Activated CD8-positive, alpha-beta memory T cell treated with anti-CD3 and anti-CD28 coated beads for 24 hours (primary cell): ENCODE measurements around the gene PDE8B.

ENCODE experiments used
- DNase-seq: peaks from one replicate; pipeline ENCODE4 v3.0.0-alpha.2; 2020

Gene PDE8B

DNA sequence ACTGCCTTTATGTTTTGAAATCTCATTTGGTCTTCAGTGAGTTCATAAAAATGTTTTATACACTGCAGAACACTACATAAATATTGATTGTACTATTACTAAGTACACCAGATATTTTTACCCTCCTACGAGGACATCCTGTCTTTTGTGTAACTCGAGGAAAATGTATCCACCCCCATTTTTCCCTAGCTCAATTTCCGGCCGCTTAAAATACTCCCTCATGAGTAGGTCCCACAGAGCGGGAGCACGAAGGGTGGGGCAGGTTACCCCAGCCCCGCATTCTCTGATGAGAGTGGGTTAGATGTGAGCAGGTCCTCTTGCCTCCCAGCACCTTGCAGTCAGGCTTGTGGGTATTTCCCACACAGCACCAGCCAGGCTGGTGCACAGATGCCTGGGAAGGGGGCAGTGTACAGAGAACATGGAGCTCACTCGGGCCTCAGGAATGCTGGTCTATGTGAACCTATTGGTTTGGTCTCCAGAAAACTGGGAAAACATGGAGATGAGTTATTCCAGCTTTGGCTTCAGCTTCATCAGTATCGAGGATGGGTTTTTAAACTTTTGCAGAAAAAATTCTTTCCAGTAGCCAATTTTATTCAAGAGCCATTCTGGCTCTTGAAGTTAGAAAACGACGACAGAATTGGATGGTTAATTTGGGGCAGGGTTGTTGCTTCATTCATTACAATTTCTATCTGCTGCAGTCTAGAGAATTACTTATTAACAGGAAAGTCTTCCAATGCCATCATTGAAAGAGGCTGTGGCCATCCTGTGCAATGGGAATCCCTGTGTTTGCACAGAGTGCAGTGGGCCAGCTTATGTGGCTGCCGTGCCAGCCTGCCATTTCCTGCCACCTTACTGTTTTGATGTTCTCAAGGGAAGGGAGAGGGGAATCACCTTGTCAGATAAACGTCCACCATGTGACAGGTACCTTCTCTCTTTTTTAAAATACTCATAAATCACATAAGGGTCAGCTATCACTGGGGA lies 208.4 kb downstream of the PDE8B start:
- no peak for DNase-seq

DNA sequence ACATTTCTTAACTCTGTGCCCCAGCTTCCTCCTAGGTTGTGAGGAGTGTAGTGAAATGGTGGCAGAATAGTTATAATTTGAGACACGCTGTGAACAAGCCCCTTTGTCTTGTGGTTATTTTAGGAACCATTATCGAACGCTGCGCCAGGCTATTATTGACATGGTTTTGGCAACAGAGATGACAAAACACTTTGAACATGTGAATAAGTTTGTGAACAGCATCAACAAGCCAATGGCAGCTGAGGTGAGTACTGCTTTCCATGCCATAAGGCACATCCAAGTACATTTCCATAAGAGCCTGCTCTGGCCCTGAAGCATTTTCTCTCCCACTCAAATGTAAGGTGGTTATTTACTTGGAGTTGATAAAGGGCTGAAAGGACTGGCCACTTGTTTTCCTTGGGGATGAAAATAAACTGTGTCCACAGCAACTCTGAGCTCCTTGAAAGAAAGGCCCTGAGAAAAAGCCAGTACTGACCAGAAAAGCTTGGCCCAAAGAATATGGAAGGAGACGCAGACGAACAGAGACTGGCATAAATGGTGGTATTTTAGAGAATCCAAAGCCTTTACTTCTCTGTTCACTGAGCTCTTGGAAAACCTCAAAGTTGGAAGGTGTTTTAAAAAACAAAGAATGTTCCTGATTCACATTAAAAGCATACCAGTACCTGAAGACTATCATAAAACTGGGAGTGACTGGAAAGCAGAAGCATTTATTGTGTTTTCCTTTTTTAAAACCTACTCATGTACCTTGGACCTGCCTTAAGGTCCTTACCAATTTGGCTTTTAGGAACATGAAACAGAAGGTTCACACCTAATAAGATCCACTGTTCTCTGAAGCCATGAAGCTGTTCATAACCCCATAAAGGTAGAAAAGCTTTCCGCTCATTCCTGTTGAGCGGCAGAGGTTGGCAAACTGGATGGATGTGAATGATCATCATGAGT lies 209.4 kb downstream of the PDE8B start:
- DNase-seq = no peak

DNA sequence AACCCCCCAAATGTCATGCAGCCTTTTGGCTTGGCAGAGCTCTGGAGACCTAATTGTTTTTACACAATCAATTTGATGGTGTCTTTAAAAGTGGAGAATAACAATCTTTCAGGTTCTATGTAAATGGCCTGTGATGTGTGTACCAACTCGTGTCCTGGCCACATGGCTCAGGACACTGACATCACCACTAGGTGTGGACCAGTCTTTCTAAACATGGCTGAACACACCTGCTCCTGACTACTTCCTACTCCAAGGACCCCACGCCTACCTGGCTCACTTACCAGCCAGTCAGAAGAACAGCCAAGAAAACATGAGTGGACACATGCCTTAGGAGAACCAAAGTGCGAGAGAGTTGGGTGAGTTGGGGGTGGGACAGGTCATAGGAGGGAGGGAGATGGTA lies 210.5 kb downstream of the PDE8B start:
- DNase-seq = no peak

DNA sequence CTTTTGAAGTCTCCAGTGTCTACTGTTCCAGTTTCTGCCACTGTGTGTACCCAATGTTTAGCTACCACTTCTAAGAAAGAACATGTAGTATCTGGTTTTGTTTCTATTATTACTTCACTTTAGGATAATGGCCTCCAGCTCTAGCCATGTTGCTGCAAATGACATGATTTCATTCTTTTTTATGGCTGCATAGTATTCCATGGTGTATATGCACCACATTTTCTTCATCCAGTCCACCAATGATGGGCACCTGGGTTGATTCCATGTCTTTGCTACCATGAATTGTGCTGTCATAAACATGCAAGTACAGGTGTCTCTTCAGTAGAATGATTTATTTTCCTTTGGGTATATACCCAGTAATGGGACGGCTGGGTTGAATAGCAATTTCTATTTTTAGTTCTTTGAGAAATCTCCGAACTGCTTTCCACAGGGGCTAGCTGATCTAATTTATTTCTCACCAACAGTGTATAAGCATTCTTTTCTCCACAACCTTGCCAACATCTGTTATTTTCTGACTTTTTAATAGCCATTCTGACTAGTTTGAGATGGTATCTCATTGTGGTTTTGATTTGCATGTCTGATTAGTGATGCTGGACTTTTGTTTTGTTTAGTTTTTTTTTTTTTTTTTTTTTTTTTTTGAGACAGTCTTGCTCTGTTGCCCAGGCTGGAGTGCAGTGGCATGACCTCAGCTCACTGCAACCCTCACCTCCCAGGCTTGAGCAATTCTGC lies 212.7 kb downstream of the PDE8B start:
- no peak for DNase-seq

DNA sequence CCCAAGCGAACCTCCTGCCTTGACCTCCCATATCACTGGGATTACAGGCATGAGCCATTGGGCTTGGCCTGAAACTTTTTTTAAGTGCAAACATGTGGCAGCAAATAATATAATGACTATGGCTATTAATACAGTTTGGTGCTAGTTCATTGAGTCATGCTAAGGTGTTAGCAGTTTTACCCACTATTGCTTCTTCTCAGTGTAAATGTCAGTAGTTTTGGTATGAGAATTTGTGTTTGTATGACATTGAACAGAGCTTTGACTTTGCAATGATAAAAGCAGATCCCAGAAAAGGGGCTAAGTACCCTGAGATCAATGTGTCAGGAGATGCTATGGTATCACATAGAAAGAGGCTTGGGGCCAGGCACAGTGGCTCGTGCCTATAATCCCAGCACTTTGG lies 214.4 kb downstream of the PDE8B start:
- DNase-seq = no peak

DNA sequence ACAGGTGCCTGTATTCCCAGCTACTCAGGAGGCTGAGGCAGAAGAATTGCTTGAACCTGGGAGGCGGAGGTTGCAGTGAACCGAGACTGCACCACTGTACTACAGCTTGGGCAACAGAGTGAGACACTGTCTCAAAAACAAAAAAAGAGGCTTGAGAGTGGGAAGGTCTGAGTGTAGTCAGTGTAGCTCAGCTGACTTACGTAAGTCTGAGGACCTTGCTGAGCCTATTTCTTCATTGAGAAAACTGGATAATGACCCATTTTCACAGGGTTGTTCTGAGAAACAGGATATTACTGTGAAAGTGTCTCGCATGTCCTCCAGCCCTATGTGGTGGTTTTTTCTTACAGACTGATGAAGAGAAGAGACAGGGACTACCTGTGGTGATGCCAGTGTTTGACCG lies 214.9 kb downstream of the PDE8B start:
- no peak for DNase-seq

DNA sequence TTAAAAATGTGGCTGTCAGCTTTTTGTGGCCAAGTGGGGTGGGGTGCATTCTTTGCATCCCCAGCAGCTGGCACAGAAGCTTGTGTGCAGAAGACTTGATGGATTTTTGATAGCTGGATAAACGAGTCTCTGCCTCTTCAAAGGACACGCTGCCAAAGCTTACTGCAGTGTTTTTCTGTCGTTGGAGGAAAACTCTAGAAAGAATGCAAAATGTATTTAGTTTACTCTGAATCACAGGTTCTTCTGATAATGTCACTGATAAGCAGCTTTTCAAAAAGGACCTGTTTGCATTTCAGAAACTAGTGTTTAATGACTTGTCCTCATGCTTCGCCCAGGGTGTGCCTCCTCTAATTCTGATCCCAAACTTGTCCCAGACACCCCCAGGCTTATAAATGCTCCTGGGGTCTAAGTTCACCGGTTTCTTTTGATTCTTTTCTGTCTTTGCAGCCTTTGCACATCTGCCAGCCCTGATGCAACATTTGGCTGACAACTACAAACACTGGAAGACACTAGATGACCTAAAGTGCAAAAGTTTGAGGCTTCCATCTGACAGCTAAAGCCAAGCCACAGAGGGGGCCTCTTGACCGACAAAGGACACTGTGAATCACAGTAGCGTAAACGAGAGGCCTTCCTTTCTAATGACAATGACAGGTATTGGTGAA lies 215.6 kb downstream of the PDE8B start:
- no peak for DNase-seq

DNA sequence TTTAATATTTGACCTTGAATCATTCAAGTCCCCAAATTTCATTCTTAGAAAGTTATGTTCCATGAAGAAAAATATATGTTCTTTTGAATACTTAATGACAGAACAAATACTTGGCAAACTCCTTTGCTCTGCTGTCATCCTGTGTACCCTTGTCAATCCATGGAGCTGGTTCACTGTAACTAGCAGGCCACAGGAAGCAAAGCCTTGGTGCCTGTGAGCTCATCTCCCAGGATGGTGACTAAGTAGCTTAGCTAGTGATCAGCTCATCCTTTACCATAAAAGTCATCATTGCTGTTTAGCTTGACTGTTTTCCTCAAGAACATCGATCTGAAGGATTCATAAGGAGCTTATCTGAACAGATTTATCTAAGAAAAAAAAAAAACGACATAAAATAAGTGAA lies 216.2 kb downstream of the PDE8B start:
- no peak for DNase-seq

DNA sequence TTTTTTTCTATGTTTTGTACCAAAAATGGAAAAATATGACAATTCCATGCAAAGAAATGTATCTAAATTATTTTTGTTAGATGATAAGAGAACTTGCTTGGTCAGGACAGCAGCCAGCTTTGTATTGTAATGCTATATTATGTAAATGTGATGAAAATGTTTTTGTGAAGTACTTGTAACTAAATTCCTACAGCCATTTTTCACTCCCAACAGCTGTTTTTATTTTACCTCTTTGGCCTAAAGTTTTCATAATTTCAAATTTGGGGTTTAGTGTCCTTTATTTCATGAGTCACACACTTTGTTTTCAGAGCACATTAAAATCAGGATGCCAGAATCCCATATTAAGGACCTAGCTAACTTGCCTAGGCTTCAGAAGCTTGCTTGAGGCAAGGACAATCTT lies 217.5 kb downstream of the PDE8B start:
- DNase-seq = no peak

DNA sequence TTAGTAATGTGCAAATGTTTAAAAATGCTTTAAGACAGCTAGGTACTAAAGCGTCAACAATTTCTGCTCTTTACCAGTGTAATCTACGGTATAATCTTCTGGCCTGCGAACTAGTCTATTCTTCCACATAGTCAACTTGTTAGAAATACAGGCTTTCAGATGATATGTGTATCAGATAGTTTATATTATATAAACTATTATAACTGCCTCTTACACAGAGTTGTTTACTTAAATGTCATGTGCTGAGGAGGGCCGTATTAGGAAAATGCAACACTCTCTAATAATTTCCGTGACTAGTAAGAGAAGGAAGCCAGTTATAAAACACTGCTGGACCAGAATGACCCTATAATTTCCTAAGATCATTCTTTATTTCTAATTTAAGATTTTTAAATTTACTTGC lies 218.0 kb downstream of the PDE8B start:
- no peak for DNase-seq

DNA sequence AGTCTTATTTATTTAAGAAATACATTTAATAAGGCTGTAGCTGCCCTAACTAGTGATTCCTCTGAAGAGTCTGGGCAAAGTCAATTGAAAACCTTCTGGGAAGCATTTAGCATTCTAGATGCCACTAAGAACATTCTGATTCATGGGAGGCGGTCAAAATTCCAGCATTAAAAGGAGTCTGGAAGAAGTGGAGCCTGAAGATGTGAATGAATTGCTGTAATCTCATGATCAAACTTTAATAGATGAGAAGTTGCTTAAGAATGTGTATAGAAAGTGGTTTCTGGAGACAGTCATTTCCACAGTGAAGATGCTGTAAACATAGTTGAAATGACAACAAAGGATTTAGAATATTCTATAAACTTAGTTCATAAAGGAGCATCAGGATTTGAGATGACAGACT lies 220.2 kb downstream of the PDE8B start:
- no peak for DNase-seq

DNA sequence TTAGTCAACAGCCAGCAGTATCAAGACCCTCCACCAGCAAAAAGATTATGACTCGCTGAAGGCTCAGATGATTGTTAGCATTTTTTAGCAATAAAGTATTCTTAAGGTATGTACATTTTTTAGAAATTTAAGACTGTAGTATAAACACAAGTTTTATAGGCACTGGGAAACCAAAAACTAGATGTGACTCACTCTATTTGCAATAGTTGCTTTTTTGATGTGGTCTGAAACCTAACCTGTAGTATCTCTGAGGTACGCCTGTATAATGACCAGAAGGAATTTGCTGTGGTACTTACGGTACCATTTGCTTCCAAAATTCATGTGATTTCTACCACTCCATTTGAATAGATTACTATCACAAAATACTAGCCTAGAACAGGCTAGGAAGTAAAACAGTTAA lies 220.8 kb downstream of the PDE8B start:
- no peak for DNase-seq

DNA sequence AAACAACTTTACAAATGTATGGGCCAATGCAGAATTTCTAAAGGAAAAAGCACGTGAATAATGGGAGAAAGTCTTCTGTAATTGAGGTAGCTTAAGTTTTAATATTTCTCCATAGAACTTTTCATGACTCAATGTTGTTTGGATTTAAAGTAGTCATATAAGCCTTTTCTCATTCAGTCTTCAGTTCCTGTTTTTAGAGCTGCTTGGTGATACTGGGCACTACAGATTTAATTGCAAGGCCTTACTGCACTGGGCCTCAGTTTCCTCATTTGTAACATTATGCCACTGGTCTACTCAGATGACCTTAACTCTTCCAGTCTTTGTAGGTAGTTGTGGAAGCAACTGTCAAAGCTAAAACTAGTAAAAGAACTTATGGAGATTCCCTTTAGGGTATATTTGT lies 221.2 kb downstream of the PDE8B start:
- DNase-seq = no peak

DNA sequence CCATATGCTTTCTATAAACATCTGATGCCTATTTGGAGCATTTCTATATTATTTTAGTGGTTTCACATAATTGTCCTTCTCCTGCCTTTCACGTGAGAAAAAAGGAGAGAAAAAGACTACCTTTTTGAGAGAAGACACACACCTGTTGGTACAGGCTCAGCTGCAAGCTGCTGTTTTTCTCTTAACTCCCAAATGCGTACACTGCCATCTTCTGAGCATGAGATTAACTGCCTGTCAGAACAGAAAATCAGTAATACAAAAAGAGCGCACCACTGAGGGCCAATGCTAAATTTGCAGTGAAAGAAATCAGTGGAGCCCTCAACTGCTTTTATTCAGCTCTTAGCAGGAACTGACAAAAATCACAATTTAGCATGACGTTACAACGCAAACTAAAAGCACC lies 226.7 kb downstream of the PDE8B start:
- no peak for DNase-seq

DNA sequence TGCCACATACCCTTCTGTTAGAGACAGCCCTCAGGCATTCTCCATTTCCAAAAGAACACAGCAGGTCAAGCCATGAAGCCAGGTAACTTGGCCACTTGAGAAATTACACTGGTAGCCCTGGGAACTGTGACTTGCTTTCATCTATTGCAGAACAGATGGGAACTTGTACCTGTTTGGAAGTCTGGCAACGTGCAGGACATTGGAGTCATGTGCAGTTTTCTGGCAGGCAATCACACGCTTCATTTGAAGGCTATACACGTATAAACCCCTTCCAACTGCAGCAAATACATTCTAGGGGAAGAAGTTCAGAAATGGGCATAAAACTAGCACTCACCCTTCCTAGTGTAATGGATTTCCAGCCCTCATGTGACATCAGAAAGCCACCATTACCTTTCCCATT lies 227.6 kb downstream of the PDE8B start:
- DNase-seq = no peak

DNA sequence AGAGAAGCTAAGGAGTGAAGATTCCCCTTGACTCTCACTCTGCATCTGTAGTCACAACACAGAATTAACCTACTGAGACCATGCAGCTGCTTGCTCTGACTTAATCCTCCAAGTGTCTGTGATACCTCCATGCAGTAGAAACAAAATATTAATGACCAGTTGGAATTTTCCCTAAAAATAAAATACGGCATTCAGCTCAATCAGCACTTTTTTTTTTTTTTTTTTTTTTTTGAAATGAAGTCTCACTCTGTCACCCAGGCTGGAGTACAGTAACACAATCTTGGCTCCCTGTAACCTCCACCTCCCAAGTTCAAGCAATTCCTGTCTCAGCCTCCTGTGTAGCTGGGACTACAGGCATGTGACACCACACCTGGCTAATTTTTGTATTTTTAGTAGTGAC lies 233.2 kb downstream of the PDE8B start:
- DNase-seq = no peak

DNA sequence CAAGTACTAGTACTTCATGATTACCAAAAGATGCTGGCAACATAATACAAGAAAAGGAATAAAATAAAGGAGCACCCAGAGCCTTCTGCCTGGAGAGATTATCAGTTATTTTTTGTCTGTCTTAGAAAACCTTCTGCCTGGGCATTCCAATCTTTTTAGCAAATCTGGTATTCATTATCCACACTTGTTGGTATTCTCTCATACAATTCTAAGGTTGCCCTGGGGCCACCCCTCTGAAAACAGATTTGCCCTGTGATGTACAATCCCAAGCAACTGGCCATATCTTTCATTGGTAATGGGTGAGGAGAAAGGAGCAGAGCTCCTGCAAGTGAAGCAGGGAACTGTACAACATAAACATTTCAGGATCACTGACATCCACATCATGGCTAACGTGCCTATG lies 233.9 kb downstream of the PDE8B start:
- DNase-seq = no peak

DNA sequence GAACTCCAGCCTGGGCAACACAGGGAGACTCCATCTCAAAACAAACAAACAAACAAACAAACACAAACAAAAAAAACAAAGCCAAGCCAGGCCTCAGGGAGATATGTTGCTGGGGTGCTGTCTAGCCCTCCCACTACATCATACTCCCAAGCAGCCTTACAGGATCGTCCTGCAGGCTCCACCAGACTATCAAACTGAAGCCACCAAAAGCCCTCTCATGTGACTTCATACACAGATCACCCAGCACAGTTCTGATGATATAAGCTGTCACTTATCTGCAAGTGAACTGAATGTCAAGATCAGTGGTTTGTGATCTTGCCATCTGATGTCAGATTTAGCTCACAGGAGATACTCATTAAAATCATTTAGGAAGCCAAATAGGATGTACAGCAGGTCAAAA lies 238.4 kb downstream of the PDE8B start:
- DNase-seq = no peak

DNA sequence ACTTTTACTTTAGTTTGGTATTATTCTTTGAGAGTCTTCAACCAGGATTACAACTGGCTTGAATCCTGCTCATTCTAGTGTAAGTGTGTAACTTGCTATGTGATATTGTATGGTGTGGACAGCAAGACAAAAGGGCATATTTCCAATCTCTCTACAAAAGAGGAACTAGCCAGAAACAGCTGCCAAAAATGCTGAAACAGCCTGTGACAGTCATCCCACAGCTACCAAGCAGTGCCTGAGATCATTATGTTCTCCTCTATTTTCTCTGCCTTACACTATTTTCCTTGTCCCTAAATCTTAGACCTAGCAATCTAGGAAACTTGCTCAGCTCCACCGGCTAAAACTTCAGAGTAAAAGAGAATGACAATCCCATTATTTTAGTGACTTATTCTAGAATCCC lies 238.8 kb downstream of the PDE8B start:
- no peak for DNase-seq

DNA sequence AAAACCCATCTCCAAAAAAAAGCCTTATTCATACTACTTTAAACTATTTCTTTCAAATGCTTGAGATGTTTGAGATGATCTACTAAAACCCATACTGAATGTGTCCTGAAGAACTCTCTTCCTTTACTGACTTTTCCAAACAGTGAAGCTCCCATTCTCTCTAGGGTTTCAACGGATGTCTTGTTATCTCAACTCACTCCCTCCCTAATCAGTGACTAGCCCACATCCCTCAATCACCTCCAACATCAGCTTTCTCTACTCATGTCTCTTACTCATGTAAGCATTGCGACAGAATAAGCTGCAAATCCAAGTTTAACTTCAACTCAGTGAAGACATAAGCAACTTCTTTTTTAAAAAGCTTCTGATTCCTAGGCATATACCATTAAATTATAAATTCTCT lies 239.5 kb downstream of the PDE8B start:
- DNase-seq = no peak

DNA sequence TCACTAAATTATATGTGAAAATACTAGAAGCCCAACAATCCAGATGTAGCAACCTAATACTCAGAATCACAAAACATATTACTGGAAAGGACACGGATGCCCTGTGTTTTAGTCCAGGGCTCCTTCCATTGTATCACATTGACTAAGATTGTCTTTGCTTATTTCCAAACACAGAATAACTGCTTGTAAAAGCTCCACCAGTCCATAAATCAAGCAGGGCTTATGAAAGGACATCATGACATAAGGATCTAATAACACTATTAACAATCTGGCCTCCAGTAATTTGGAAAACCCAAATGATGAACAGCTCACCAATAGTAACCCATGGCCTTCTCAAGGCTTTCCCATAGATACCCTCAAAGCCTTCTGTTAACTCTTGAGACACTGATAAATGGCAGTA lies 241.9 kb downstream of the PDE8B start:
- DNase-seq = no peak

DNA sequence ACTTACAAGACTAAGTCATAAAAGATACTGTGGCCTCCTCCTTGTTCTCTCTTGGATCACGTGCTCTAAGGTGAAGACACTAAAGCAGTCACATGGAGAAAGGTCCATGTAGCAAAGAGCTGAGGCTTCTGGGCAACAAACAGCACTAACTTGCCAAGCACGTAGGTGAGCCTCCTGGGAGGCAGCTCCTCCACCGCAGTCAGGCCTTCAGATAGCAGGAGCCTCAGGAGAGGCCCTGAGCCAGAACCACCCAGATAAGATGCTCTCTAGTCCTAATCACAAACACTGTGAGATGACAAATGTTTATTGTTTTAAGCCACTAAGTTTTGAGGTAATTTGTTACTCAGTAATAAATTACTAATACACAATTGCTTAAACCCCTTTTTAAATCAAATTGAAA lies 243.6 kb downstream of the PDE8B start:
- no peak for DNase-seq

DNA sequence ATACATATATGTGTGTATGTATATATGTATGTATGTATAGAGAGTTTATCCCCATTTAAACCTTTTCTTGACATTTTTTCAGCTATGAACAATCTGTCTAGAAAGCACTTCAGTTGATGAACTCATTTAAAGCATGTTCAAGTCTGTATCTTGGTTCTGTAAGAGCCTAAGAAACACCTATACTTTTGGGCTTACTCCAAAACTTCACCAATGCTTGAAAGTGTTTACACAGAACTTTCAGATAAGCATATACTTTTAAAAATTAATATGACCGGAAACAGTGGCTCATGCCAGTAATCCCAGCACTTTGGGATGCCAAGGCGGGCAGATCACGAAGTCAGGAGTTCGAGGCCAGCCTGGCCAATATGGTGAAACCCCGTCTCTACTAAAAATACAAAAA lies 250.8 kb downstream of the PDE8B start:
- DNase-seq = no peak
